Vagina (tissue), 2 donors: ENCODE measurements around the gene FAM204A. TPM values are rescaled to one million over a fixed set of nuclear protein-coding genes. Genes with fewer than 3 reads are reported as not detected.

Experiments
- DNase-seq, 2 donors: peaks; one replicate each; pipeline ENCODE4 v3.0.0-alpha.2; 2017; ENCODE audit errors: extremely low spot score in 2 of 2
- H3K27ac ChIP-seq: fragments of 200-600 bp; sonication (generic); one replicate; pipeline ENCODE4 v1.5.1; 2019
- H3K27me3 ChIP-seq: fragments of 200-600 bp; sonication (generic); one replicate; pipeline ENCODE4 v1.5.1; 2019
- H3K36me3 ChIP-seq, 2 donors: fragments of 200-600 bp; sonication (generic); one replicate each; pipeline ENCODE4 v1.5.1; 2017 to 2019
- H3K4me1 ChIP-seq: fragments of 200-600 bp; sonication (generic); one replicate; pipeline ENCODE4 v1.5.1; 2019
- H3K4me3 ChIP-seq, 2 donors: fragments of 200-600 bp; sonication (generic); 1 replicate in 1 of 2; 2 replicates in 1 of 2; pipeline ENCODE4 v1.5.1; 2016 to 2019
- H3K9me3 ChIP-seq: fragments of 200-600 bp; sonication (generic); one replicate; pipeline ENCODE4 v1.5.1; 2019
- CTCF ChIP-seq, 3 experiments: fragments of 450-650 bp in 2 of 3; fragments of 200-600 bp in 1 of 3; sonication (generic) in 1 of 3; IDR thresholded peaks; one replicate each; pipeline ENCODE4 v1.5.1; 2017 to 2019; ENCODE audit warnings: antibody characterized with exemption in 3 of 3, mild to moderate bottlenecking in 2 of 3, moderate library complexity in 2 of 3
- POLR2A ChIP-seq, 2 donors: fragments of 450-650 bp; IDR thresholded peaks; one replicate each; pipeline ENCODE4 v1.6.1; 2017; ENCODE audit warnings: antibody characterized with exemption in 2 of 2, mild to moderate bottlenecking in 2 of 2, moderate library complexity in 2 of 2
- POLR2AphosphoS5 ChIP-seq, 2 donors: sonication (generic); formaldehyde crosslinking; IDR thresholded peaks; one replicate each; pipeline ENCODE4 v1.9.0; 2017; ENCODE audit warnings: antibody characterized with exemption in 2 of 2, mild to moderate bottlenecking in 2 of 2, low read depth in 1 of 2; ENCODE audit not compliant: insufficient read depth in 1 of 2
- intact Hi-C: fragments of 100-400 bp; cut with DNase I; formaldehyde crosslinking; loops from one replicate; pipeline ENCODE4 v1.15.1; 2023
- total RNA-seq: library from RNA; depleted of rRNA; stranded (reverse); fragments of >200 nt; gene quantifications from one replicate; pipeline ENCODE4 v1.2.3, GENCODE V29; 2016

Gene FAM204A
- total RNA-seq, 1 donor from 2014 or later, result 23.1 TPM

- no peak for TF ChIP-seq POLR2AphosphoS5 (IDR thresholded peaks at IDR 0.05; ENCODE audit: insufficient read depth in 1 of 2, low read depth in 1 of 2)
- TF ChIP-seq POLR2A (IDR thresholded peaks at IDR 0.05), result no peak
- no peak for TF ChIP-seq CTCF (IDR thresholded peaks at IDR 0.05)
- Histone ChIP-seq H3K36me3 (peaks cover 0 to 46% of the 10 kb centered on the region in 2 donors), H3K4me1 (no peaks in the 10 kb centered on the region), H3K27me3 (no peaks in the 10 kb centered on the region), H3K27ac (no peak overlapping the region), H3K9me3 (no peaks in the 10 kb centered on the region), H3K4me3 (no peak overlapping the region)
- intact Hi-C loops, result no loop called here
- DNase-seq, result no peak
Observed at GRCh38 chr10:118330295-118331076, 11.6 kb downstream of the FAM204A start.

GRCh38 chr10:118324140-118324539, 18.0 kb downstream of the FAM204A start:
- Histone ChIP-seq H3K4me3 (no peak overlapping the region), H3K9me3 (no peaks in the 10 kb centered on the region), H3K27me3 (no peaks in the 10 kb centered on the region), H3K4me1 (no peaks in the 10 kb centered on the region), H3K27ac (no peak overlapping the region), H3K36me3 (peaks cover 0 to 48% of the 10 kb centered on the region in 2 donors)
- TF ChIP-seq POLR2A (IDR thresholded peaks at IDR 0.05) (no peak), CTCF (IDR thresholded peaks at IDR 0.05) (no peak), POLR2AphosphoS5 (IDR thresholded peaks at IDR 0.05; ENCODE audit: insufficient read depth in 1 of 2, low read depth in 1 of 2) (no peak)
- intact Hi-C loops, result no loop called here
- no peak for DNase-seq

GRCh38 chr10:118321724-118322575, 20.2 kb downstream of the FAM204A start:
- Histone ChIP-seq H3K27me3 (no peaks in the 10 kb centered on the region), H3K4me1 (no peaks in the 10 kb centered on the region), H3K36me3 (peaks cover 0 to 41% of the 10 kb centered on the region in 2 donors), H3K4me3 (no peak overlapping the region), H3K9me3 (no peaks in the 10 kb centered on the region), H3K27ac (no peak overlapping the region)
- TF ChIP-seq POLR2AphosphoS5 (IDR thresholded peaks at IDR 0.05; ENCODE audit: insufficient read depth in 1 of 2, low read depth in 1 of 2), result no peak
- TF ChIP-seq CTCF (IDR thresholded peaks at IDR 0.05), result no peak
- no peak for TF ChIP-seq POLR2A (IDR thresholded peaks at IDR 0.05)
- intact Hi-C loops, result no loop called here
- DNase-seq, result no peak

GRCh38 chr10:118315629-118316028, 26.5 kb downstream of the FAM204A start:
- peaks cover 0 to 5% of the 10 kb centered on the region in 2 donors for H3K36me3 ChIP-seq
- H3K27me3 ChIP-seq, result no peaks in the 10 kb centered on the region
- H3K27ac ChIP-seq, result no peak overlapping the region
- DNase-seq, result no peak
- H3K4me1 ChIP-seq, result no peaks in the 10 kb centered on the region
- no peak overlapping the region for H3K4me3 ChIP-seq
- intact Hi-C loops, result no loop called here
- H3K9me3 ChIP-seq, result no peaks in the 10 kb centered on the region
- TF ChIP-seq CTCF (IDR thresholded peaks at IDR 0.05) (no peak), POLR2AphosphoS5 (IDR thresholded peaks at IDR 0.05; ENCODE audit: insufficient read depth in 1 of 2, low read depth in 1 of 2) (no peak), POLR2A (IDR thresholded peaks at IDR 0.05) (no peak)
